HG02798 (cell line): ENCODE data around the gene RNF40.

Experiments used
- ATAC-seq: cut with Tn5 transposase; IDR thresholded peaks from one replicate; pipeline ENCODE4 v1.9.1; 2021; ENCODE audit warnings: mild to moderate bottlenecking; ENCODE audit not compliant: unreplicated experiment, poor library complexity

The RNF40 gene

DNA sequence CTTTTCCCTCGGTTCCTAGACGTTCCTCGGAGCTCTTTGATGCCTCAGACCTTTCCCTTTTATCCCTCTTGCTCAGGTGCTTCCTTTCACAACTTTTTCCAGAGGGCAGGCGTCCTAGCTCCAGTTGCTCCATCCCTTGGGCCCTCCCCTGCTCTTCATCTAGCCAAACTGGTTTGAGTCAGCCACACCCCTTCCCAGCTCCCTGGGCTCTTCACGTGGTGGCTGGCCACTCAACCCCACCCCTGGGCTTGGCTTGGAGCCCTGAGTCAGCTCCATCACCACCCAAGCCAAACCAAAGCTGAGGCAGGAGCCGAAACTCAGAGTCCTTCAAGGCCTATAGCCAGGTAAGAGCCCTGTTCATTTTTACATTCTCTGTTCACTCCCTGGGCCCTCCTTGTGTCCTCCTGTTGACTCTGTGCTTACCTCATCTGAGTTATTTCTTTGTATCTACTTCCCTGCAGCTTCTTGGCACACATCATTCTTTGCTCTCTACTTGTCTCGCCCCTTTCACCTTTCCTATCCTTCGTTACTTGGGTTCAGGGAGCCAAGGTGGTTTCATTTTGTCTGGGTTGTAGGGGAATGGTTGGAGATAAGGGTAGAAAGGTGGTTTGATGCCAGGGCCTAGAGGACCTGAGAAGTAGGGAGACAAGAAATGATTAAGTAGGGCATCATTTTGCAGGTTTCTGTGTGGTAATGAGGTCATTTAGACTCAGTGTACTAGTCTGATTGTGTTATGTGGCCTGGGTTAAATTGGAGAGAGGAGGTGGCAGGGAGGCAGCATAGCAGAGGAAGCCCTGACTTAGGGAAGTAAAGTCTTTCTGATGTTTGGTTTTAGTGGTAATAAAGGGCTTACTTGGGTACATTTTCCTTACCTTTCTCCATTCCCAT lies 21.5 kb upstream of the RNF40 start:
- no peak for ATAC-seq

DNA sequence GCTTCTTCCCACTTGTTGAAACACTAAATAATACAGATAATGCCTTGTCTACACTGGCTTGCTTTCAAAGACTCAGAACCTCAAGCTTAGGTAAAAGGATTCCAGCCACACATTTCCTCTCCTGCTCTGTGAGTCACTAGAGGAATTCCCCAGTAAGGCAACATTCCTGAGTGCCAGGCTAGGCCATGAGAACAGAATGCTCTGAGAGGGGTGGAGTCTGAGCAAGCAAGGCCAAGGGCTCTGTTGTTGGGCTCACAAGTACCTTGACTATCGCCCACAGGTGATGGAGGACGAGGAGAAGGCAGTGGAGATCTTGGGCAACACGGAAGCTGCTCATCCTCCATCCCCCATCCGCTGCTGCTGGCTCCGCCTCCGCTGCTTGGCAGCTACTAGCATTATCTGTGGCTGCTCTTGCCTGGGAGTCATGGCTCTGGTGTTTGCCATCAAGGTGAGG lies 20.6 kb upstream of the RNF40 start:
- no peak for ATAC-seq

DNA sequence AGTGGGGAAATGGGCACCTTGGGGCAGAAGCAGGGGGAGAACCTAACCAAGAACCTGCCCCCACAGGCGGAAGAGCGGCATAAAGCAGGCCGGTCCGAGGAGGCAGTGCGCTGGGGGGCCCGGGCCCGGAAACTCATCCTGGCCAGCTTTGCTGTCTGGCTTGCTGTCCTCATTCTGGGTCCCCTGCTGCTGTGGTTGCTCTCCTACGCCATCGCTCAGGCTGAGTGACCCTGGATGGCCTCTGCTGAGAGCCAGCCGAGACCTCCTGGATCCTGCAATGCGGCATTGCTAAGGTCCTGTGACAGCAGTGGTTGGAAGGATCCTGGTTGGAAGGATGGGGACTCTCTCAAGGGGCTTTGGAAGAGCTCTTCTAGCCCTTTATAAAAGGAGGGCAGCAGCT lies 18.4 kb upstream of the RNF40 start:
- no peak for ATAC-seq

DNA sequence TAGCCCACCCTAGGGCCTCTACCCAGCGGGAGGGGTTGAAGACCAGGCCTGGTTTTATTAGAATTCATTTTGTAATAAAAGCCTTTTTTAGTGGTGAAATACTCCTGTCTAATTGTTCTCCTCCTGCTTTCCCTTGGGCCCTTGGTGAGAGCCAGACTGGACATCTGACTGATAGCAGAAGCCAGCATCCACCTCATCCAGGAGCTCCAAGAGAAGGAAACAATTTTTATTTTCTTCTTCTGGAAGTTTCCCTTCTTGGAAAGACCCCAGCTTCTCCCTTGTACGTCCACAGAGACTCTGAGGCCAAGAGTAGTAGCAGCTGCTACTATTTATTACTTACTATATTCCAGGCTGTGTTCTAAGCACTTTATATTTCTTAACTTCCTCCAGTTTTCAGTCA lies 17.9 kb upstream of the RNF40 start:
- ATAC-seq = no peak

DNA sequence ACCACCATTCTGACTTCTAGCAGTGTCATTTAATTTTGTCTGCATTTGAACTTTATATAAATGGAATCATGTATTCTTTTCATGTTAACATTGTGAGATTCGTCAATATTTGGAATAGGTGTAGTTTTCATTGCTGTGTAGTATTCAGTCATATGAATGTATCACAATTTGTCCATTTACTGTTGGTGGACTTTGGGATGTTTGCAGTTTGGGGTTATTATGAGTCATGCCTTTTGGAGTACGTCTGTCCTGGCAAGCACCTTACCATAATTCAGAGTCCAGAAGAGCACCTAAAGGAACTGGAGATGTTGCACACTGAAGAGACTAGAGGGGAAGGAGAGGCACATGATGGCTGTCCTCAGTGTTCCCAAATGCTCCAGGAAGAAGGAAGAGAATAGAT lies 17.0 kb upstream of the RNF40 start:
- ATAC-seq = no peak

DNA sequence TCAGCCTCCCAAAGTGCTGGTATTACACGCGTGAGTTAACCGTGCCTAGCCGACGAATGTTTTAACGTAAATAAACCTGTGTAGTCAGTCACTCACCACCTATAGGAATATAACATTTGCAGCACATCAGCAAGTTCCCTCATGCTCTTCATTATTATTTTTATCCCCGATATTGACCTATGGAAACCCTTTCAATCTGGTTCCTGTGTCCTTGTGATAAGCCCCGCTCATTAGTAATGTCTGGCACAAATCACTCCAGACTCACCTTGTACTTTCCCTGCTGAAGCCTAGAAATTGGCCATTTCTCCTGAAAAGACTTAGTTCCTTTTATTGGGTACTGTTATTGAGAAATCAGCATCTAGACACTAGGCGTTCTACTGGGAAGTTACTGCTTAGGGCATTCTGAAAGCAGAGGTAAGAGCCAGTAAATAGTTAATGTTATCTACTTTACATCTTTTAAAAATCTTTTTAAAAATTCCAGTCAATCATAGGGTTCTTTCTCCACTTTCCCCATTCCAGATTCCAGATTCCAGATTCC lies 15.4 kb upstream of the RNF40 start:
- ATAC-seq = no peak

DNA sequence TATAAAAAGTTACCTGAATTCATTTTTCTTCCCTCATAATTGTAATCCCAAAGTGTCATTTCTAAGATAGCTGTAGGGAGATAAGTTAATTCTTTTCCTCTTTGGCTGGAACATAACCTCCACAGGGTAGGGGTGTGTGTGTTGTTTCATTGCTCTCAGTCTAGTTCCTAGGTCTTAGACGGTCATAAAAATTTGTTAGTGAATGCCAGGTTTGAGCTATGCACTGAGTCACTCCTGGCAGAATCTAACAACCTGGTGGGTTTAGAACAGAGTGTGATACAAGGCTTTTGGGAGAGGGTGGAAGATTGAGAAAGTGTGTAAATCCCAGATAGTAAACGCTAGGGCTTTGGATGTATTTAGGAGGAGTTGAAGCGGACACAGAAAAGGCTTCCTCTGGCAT lies 14.8 kb upstream of the RNF40 start:
- no peak for ATAC-seq

DNA sequence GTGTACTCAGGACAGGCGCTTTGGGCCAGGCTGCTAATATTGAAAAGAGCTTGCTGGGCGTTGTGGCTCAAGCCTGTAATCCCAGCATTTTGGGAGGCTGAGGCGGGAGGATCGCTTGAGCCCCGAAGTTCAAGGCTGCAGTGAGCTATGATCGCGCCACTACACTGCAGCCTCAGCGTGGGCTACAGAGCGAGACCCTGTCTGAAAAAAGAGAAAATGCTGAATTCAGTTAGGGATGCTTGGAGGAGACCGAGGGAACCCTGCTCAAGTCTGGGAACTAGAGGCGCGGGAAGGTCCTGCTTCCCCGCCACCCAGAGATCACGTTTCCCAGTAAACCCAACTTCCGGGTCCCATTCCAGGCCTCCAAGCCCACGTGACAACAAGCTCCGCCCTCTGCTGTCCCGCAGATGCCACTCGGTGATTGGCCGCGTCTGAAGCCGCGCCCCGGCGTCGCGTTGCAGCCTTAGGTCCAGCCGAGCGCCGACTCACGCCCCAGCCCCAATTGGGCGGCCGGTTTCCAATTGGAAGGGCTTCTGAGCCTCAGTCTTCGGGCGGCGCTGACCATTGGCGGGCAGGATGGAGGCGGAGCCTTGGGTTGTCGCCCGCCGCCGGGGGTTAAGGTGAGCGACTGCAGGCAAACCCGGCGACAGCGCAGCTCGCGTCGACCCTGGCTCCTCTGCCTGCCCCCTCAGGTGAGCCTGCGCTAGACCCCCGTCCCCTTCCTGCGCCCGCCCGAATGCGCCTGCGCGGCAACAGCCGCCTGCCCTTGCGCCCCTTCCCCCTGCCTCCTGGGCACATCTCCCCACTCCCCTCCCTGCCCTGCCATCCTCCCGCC lies 14.1 kb upstream of the RNF40 start, which contains the start of gene PHKG2:
Gene PHKG2 (plus strand): TSS at position 627 of the 835 bp plus-strand sequence. CDS start 396 bp downstream, outside the sequence.
- ATAC-seq = peak; percentile 98

DNA sequence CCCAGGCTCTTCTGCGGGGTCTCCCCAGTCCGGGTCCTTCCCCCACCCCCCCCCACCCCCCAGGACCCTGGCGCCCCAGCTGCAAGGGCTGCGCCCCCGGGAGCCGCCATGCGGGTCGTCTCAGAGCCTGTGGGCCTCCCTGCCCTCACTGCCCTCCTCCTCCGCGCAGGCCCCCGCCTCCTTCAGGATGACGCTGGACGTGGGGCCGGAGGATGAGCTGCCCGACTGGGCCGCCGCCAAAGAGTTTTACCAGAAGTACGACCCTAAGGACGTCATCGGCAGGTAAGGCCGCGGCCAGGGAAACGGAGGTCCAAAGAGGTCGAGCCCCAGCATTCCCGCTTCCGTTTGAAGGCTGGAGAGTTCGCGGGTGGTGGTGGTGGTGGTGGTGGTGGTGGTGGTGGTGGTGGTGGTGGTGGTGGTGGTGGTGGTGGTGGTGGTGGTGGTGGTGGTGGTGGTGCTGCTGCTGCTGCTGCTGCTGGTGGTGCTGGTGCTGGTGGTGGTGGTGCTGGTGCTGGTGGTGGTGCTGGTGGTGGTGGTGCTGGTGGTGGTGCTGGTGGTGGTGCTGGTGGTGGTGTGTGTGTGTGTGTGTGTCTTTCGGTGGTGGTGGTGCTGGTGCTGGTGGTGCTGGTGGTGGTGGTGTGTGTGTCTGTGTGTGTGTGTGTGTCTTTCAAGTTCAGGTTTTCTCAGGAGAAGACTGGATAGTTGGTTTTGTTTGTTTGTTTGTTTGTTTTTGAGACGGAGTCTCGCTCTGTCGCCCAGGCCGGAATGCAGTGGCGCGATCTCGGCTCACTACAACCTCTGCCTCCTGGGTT lies 13.3 kb upstream of the RNF40 start:
- no peak for ATAC-seq

DNA sequence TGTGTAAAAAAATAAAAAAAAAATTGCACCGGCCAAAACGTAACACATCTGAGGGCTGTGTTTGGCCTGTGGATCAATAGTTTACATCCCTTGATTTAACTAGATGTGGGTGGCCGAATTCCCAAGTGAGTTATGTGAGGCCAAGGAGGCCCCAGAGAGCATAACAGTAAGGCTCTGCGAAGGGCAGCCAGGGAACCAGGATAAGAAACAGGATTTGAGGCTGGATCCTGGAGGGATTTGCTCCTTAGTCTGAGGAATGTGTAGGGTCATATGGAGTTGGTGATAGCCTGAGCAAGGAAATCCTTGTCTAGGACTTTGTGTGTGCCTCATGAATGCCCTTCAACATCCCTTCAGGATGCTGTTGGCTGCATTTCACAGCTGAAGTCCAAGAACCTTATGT lies 11.9 kb upstream of the RNF40 start:
- no peak for ATAC-seq

DNA sequence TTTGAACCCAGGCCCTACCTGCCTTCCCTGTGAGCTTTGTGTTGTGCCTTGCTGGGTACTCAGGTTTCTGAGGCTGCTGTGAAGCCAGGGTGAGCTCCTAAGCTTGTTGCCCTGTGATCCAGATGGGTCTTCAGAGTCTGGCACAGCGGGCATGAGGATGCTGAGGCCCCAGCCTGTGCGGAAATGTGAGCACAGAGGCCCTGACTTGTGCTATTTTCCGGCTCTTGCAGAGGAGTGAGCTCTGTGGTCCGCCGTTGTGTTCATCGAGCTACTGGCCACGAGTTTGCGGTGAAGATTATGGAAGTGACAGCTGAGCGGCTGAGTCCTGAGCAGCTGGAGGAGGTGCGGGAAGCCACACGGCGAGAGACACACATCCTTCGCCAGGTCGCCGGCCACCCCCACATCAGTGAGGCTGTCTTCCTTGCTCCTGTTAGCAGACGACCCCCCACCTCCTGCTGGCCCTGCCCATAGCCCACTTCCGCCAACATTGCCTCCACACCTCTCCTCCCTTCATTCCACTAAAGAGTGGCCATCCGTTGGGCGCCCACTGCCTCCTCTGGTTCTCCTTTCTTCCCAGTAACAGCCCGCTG lies 11.2 kb upstream of the RNF40 start:
- ATAC-seq = no peak

DNA sequence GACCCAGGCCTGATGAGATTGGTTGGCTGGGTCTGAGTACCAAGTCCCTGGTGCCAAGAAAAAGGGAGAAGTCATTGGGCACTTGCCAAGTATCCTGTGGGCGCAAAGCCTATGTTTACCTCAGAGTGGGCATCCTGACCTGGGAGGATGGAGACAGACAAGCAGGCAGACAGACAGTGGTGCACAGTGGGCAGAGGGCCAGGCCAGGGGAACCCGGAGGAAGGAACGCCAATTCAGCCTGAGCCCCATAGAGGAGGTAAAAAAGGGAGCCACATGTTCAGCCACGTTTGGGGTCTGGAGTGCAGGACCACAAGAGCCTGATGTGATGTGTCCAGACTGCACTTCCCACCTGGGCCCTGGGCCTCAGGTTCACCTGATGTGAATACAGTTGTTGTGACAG lies 8.5 kb upstream of the RNF40 start:
- ATAC-seq = no peak

DNA sequence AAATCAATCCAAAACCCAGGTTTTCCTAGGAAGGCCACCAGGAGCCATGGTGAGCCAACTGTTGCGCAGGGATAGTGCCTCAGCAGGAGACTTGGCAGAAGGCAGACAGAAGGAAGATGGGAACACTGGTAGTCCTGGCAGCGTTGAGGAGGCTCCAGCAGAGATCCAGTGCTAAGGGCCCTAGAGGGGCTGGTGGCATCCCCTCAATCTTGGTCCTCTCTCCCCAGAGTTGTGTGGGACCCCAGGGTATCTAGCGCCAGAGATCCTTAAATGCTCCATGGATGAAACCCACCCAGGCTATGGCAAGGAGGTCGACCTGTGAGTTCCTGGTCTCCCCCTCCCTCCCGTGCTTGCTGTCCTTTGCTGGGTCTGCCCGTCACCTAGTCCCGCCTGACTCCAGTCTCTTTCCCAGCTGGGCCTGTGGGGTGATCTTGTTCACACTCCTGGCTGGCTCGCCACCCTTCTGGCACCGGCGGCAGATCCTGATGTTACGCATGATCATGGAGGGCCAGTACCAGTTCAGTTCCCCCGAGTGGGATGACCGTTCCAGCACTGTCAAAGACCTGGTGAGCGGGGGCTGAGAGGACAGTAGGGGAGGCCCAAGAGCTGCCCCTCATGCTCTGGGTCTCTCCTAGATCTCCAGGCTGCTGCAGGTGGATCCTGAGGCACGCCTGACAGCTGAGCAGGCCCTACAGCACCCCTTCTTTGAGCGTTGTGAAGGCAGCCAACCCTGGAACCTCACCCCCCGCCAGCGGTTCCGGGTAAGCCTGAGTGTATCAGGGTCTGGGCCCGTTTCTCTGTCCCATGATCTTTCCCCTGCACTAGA lies 6.0 kb upstream of the RNF40 start:
- ATAC-seq = no peak

DNA sequence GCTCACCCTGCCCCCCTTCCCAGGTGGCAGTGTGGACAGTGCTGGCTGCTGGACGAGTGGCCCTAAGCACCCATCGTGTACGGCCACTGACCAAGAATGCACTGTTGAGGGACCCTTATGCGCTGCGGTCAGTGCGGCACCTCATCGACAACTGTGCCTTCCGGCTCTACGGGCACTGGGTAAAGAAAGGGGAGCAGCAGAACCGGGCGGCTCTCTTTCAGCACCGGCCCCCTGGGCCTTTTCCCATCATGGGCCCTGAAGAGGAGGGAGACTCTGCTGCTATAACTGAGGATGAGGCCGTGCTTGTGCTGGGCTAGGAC lies 5.4 kb upstream of the RNF40 start:
- no peak for ATAC-seq

DNA sequence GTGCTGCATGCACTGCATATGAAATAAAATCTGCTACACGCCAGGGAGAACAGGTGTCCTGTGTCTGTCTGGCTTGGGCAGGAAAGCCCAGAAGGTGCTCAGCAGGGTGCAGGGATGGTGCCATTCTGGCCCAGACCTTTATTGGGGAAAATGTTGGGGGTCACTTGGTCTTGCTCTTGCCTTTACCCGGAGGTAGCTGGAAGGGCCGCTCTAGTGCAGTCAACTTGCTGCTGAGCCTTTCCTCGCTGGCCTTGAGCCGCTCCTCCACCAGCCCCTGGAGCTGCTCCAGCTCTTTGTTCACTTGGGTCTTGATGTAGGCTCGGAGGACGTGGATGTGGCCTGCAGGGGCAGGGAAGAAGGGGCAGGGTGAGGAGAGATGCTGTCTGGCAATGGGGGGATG lies 4.8 kb upstream of the RNF40 start:
- no peak for ATAC-seq

DNA sequence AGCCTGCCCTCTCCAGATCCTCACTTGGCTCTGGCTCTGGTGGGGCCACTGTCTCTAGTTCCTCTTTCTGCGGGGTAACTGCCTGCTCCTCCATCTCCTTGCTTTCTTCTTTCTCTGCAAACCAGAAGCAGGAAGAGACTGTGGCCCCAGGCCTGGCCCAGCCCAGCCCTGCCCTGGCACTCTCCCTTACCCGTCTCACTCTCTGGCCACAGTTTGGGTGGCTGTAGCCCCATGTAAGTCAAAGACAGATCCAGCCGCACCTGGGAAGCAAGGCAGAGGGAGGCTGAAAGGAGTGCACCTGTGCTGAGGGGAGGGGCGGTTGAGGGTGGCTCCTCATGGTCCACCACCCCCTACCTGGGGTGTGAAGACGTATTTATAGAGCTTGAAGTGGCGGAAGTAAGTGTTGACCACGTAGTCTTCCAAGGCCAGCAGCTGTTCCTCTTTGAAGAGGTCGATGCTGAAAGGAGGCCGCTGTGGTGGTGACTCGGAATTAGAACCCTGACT lies 3.1 kb upstream of the RNF40 start:
- no peak for ATAC-seq

DNA sequence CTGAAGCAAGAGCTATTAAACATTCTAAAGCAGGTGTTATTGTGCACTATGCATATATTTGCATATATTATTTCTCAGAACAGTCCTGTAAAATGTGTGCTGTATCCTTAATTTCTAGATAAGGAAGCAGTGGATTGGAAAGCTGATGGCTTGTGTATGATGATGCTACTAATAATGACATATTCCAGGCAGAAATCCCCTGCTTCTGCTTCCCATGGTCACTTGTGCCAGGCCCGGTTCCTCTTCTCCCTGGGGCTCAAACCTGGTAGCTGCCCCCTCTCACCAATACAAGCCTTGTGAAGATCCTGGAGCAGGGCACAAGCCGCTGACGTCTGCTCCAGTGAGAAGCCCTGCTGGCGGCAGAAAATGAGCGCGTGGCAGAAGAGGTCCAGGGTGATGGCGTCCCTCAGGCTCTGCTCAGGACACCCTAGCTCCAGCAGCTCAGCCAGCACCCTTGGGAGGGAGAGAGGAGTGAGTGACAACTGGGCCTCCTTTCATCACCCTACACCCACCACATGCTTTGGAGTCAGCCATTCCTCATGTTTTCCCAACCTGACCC lies 2.0 kb upstream of the RNF40 start:
- ATAC-seq = no peak

DNA sequence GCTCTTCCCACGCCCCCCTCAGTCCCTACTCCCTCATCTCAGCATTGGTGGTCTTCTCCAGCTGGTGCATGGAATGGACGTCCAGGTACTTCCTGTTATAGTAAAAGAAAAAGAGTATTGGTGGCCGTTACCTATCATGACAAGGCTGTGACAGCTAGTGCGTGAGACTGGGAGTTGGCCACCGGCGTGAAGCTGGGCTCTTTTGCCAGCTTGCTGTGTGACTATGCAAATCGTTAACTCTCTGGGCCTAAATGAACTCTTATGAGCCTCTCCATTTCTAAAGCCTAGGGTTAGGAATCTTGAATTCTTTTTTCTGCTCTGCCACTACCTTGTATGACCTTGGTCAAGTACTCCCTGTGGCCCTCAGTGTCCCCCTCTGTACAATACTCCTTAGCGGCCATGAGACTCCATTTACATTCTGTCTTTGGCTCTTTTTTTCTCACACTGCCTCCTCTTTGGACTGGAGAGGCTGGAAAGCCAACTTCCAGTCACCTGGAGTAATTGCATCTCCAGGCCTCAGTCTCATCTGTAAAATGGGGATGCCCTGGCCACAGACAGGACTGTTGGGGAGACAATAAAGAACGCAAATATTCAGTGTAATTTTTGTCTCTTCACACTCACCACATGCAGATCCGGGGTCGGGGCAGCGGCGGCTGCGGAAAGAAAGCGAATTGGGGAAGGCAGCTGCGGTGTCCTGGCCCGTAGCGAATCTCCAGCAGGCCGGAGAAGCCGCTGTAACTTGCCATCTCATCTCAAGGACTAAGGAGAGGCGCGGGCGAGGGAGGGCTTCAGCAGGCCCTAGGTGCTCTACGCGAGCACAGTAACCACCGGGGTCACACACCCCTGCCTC lies 1.3 kb upstream of the RNF40 start:
- ATAC-seq = no peak
